BE2C (cell line): ENCODE measurements around the gene USP40.

Experiments
- DNase-seq: peaks from one replicate; pipeline ENCODE4 v3.0.0-alpha.2; 2020
- H3K27me3 ChIP-seq: fragments of 250-450 bp; sonication (Bioruptor Pico); 2 replicates; pipeline ENCODE4 v1.5.1; 2020; ENCODE audit warnings: mild to moderate bottlenecking
- H3K36me3 ChIP-seq: fragments of 250-450 bp; sonication (Bioruptor Pico); 2 replicates; pipeline ENCODE4 v1.5.1; 2020; ENCODE audit warnings: mild to moderate bottlenecking
- H3K4me1 ChIP-seq: fragments of 250-450 bp; sonication (Bioruptor Pico); 2 replicates; pipeline ENCODE4 v1.5.1; 2020
- H3K4me3 ChIP-seq: 2 replicates; pipeline ENCODE4 v1.5.1; 2011; ENCODE audit warnings: low read depth, low read length
- H3K9me3 ChIP-seq: fragments of 250-450 bp; sonication (Bioruptor Pico); 2 replicates; pipeline ENCODE4 v1.5.1; 2020
- CTCF ChIP-seq: IDR thresholded peaks from 2 replicates; pipeline ENCODE4 v1.5.1; 2012; ENCODE audit warnings: mild to moderate bottlenecking, low read depth, low read length

USP40 gene

GRCh38 chr2:233482616-233483015 lies 84.0 kb downstream of the USP40 start:
- Histone ChIP-seq H3K27me3 (no peaks in the 10 kb centered on the region), H3K4me1 (peaks cover 13% of the 10 kb centered on the region), H3K36me3 (peaks cover 3% of the 10 kb centered on the region; the same call in 1 of the 2 replicates), H3K9me3 (no peaks in the 10 kb centered on the region), H3K4me3 (no peak overlapping the region)
- no peak for DNase-seq
- TF ChIP-seq CTCF = no peak

GRCh38 chr2:233481368-233482142 lies 85.0 kb downstream of the USP40 start:
- TF ChIP-seq CTCF = no peak
- H3K9me3 ChIP-seq = no peaks in the 10 kb centered on the region
- peaks cover 3% of the 10 kb centered on the region; the same call in 1 of the 2 replicates for H3K36me3 ChIP-seq
- H3K27me3 ChIP-seq = no peaks in the 10 kb centered on the region
- peaks cover 13% of the 10 kb centered on the region for H3K4me1 ChIP-seq
- H3K4me3 ChIP-seq = peak overlapping the region; percentile 26
- DNase-seq = no peak

GRCh38 chr2:233480490-233481202 lies 85.9 kb downstream of the USP40 start:
- no peaks in the 10 kb centered on the region for H3K27me3 ChIP-seq
- peak overlapping the region; percentile 26 for H3K4me3 ChIP-seq
- no peaks in the 10 kb centered on the region for H3K9me3 ChIP-seq
- peaks cover 13% of the 10 kb centered on the region for H3K4me1 ChIP-seq
- peak; percentile 77 for TF ChIP-seq CTCF
- H3K36me3 ChIP-seq = peaks cover 3% of the 10 kb centered on the region; the same call in 1 of the 2 replicates
- DNase-seq = peak; percentile 84

DNA sequence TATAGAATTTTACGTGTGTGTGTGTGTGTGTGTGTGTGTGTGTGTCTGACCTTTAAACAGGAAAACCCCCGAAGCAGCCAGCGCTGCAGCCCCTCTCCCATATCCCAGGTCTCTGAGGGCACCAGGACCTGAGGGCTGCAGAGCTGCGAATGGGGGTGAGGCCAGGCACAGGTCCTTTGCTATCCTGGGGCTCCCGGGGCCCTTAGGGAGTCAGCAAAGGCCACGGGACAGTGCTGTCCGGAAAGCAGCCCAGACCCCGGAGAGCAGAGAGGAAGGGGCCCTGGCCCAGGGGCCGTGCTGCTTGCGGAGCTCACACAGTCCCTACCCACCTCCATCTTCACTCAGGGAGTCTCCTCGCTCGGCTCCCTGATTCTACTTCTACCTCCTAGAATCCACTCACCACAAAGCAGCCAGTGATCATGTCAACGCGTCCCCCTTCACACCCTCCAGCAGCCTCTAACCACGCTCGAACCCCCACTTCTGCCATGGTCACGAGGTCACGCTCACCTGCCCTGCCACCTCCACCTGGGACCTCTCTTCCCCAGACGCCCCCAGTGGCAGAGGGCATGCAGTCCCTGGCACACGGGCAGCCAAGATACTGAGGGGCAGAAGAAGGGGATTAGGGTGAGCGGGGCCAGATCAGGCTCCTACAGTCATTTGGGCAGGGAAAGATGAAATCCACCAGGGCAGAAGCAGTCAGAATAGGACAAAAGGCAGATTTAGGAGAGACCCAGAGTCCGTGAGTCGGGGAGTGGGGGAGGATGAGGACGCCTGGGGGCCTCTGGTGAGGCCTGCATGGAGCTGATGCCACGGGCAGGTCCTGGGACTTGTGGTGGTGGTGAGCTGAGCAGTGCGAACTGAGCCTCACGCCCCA lies 86.7 kb downstream of the USP40 start:
- DNase-seq = no peak
- TF ChIP-seq CTCF = no peak
- Histone ChIP-seq H3K9me3 (no peaks in the 10 kb centered on the region), H3K36me3 (no peaks in the 10 kb centered on the region; the same call in 1 of the 2 replicates), H3K4me3 (no peak overlapping the region), H3K4me1 (peaks cover 13% of the 10 kb centered on the region), H3K27me3 (no peaks in the 10 kb centered on the region)

DNA sequence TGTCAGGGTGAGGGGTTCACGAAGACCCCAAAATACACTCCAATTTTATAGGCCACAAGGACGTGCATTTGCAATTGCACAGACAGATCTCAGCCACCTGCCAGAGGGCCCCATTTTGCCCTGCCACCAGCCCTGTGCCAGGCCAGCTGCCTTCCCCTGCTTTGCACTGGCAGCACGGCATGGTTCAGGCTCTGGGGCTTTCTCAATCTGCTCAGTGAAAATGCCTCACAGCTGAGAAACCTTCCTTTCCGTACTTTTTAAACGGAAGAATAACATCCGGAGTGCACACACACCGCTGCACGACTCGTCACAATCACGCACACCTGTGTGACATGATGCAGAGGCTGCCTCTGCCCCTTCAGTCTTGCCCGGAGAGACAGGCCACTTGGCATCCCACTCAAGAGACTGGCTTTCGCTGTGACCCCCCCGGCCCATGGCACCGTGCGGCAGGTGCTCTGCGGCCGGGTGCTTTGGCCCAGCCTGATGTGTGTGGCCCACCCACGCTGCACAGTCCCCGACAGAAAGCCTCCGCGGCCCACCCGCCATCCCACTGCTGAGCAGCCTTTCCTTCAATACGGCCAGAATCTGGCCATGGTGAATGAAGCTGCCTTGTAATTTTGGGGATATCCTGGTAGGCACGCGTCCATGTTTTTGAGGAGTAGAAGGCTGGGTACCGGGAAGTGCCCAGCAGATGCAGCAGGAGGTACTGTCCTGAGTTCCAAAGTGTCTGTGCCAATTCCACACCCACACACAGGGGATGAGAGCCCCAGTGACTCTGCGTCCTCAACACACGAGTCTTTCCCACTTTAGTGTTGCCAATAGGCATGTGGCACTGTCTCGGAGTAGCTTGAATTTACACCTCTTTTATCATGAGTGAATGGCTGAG lies 88.8 kb downstream of the USP40 start:
- DNase-seq = no peak
- no peak for TF ChIP-seq CTCF
- no peak overlapping the region for H3K4me3 ChIP-seq

More for the DNA sequence above, 88.8 kb downstream of the USP40 start:
- H3K9me3 ChIP-seq = no peaks in the 10 kb centered on the region
- H3K27me3 ChIP-seq = no peaks in the 10 kb centered on the region
- H3K4me1 ChIP-seq = peaks cover 13% of the 10 kb centered on the region
- H3K36me3 ChIP-seq = no peaks in the 10 kb centered on the region; the same call in 1 of the 2 replicates
